NK-92 (cell line): ENCODE results near the gene PTPRO.

ENCODE experiments used
- DNase-seq: peaks from one replicate; lab custom pipeline; 2025; ENCODE audit not compliant: unreplicated experiment; lab: John Stamatoyannopoulos, UW

PTPRO gene

GRCh38 chr12:15550793-15551192 is 228.5 kb downstream of the PTPRO start:
- no peak for DNase-seq

- no peak for DNase-seq
Measured at GRCh38 chr12:15555446-15555845, 233.1 kb downstream of the PTPRO start.

- no peak for DNase-seq
Measured at GRCh38 chr12:15556411-15557102, 234.2 kb downstream of the PTPRO start.

GRCh38 chr12:15558915-15559528 is 236.7 kb downstream of the PTPRO start:
- no peak for DNase-seq

GRCh38 chr12:15561396-15561795 is 239.1 kb downstream of the PTPRO start:
- DNase-seq = no peak

- no peak for DNase-seq
Measured at GRCh38 chr12:15562263-15562662, 240.0 kb downstream of the PTPRO start.

- no peak for DNase-seq
Measured at GRCh38 chr12:15563663-15564062, 241.4 kb downstream of the PTPRO start.

GRCh38 chr12:15574353-15574752 is 252.0 kb downstream of the PTPRO start:
- DNase-seq = no peak

- DNase-seq = no peak
Measured at GRCh38 chr12:15575671-15576541, 253.6 kb downstream of the PTPRO start.

GRCh38 chr12:15580431-15580830 is 258.1 kb downstream of the PTPRO start:
- no peak for DNase-seq

- no peak for DNase-seq
Measured at GRCh38 chr12:15581006-15581405, 258.7 kb downstream of the PTPRO start.

GRCh38 chr12:15583804-15584203 is 261.5 kb downstream of the PTPRO start:
- no peak for DNase-seq

GRCh38 chr12:15584366-15585041 is 262.2 kb downstream of the PTPRO start:
- DNase-seq = no peak

GRCh38 chr12:15589328-15590032 is 267.2 kb downstream of the PTPRO start:
- no peak for DNase-seq

GRCh38 chr12:15590180-15590826 is 268.0 kb downstream of the PTPRO start:
- DNase-seq = no peak

GRCh38 chr12:15591811-15592210 is 269.5 kb downstream of the PTPRO start:
- no peak for DNase-seq

GRCh38 chr12:15592934-15593333 is 270.6 kb downstream of the PTPRO start:
- no peak for DNase-seq

GRCh38 chr12:15596174-15596573 is 273.9 kb downstream of the PTPRO start:
- DNase-seq = no peak

- no peak for DNase-seq
Measured at GRCh38 chr12:15597125-15597830, 275.0 kb downstream of the PTPRO start.
